NCI-H226 (cell line): Measurements from ENCODE around the gene KRT79.
"Not testable (repeated sequence)": the region's sequence is repeated elsewhere in the genome, so short reads cannot be mapped to it uniquely, and the experiment has no call there.

Experiments used
- DNase-seq: peaks from one replicate; pipeline ENCODE4 v3.0.0-alpha.2; 2015

Gene KRT79

GRCh38 chr12:52801773-52802172, 32.3 kb downstream of the KRT79 start:
- no peak for DNase-seq

- no peak for DNase-seq
These were observed 33.7 kb downstream of the KRT79 start for GRCh38 chr12:52800259-52800917.

GRCh38 chr12:52799505-52800211, 34.5 kb downstream of the KRT79 start:
- DNase-seq = no peak

- peak; percentile 97 for DNase-seq
These were observed 35.2 kb downstream of the KRT79 start for GRCh38 chr12:52798671-52799504.

GRCh38 chr12:52798003-52798670, 36.0 kb downstream of the KRT79 start:
- peak; percentile 61 for DNase-seq

GRCh38 chr12:52797529-52797894, 36.6 kb downstream of the KRT79 start:
- DNase-seq = no peak

- DNase-seq = no peak
These were observed 37.1 kb downstream of the KRT79 start for GRCh38 chr12:52796839-52797528.

- DNase-seq = no peak
These were observed 37.7 kb downstream of the KRT79 start for GRCh38 chr12:52796429-52796794.

- no peak for DNase-seq
These were observed 38.2 kb downstream of the KRT79 start, which contains the start of gene KRT3 for GRCh38 chr12:52795694-52796428. Gene KRT3 (minus strand): TSS chr12:52796117. CDS start chr12:52796042, 75 bp downstream.

- not testable (repeated sequence) for DNase-seq
These were observed 38.8 kb downstream of the KRT79 start for GRCh38 chr12:52795332-52795674.

- peak; percentile 30 for DNase-seq
These were observed 39.4 kb downstream of the KRT79 start for GRCh38 chr12:52794479-52795331.

- no peak for DNase-seq
These were observed 41.7 kb downstream of the KRT79 start for GRCh38 chr12:52792185-52793029.

GRCh38 chr12:52791271-52792184, 42.6 kb downstream of the KRT79 start:
- DNase-seq = no peak

GRCh38 chr12:52790427-52791270, 43.5 kb downstream of the KRT79 start:
- DNase-seq = no peak

GRCh38 chr12:52789637-52790426, 44.3 kb downstream of the KRT79 start:
- no peak for DNase-seq

- no peak for DNase-seq
These were observed 45.1 kb downstream of the KRT79 start for GRCh38 chr12:52788876-52789636.
